ENCODE results near the gene ZNF248. TPM values are rescaled to one million over a fixed set of nuclear protein-coding genes. Genes with fewer than 3 reads are reported as not detected.

The ZNF248 gene
- total and polyA plus RNA-seq, 2 donors from 2014 or later = 6.9 to 11.6 TPM

DNA sequence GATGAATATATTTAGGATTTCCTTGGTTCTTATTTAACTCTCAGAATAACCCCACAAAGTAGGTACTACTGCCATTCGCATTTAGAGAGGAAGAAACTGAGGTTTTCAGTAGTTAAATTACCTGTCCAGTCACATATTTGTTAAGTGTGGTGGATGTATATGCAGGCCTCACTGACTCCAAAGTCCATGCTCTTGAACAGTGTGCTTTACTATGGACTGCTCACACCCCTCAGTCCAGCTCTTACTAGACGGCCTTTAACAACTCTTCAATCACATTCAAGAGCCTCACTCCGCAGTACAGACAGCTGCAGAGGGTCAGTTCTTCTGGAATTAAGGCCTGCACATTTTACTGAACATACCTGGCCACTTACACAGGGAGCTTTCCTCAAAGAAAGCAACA, 36.2 kb downstream of the ZNF248 start:
- Histone ChIP-seq H3K4me1 (ENCODE audit: control insufficient read depth in 2 of 3, insufficient read depth in 2 of 3, low read depth in 1 of 3, low read length in 3 of 3) (no peaks in the 10 kb centered on the region), H3K27ac (ENCODE audit: low read depth in 2 of 2, low read length in 2 of 2) (no peak overlapping the region), H3K4me3 (ENCODE audit: low read length in 3 of 3) (no peak overlapping the region), H3K9me3 (ENCODE audit: control insufficient read depth in 2 of 3, insufficient read depth in 1 of 3, low read length in 3 of 3) (peaks cover 2 to 31% (median 9%) of the 10 kb centered on the region in 3 donors), H3K36me3 (ENCODE audit: control insufficient read depth in 2 of 3, insufficient read depth in 3 of 3, low read length in 3 of 3) (no peaks in the 10 kb centered on the region), H3K9ac (ENCODE audit: low read length in 3 of 3) (no peak overlapping the region), H3K27me3 (ENCODE audit: control insufficient read depth, insufficient read depth, low read length) (no peaks in the 10 kb centered on the region)
- no peak for FAIRE-seq
- DNase-seq = no peak
- intact Hi-C loops (cut with DNase I) = no loop called here
- TF ChIP-seq, protein P1, sequence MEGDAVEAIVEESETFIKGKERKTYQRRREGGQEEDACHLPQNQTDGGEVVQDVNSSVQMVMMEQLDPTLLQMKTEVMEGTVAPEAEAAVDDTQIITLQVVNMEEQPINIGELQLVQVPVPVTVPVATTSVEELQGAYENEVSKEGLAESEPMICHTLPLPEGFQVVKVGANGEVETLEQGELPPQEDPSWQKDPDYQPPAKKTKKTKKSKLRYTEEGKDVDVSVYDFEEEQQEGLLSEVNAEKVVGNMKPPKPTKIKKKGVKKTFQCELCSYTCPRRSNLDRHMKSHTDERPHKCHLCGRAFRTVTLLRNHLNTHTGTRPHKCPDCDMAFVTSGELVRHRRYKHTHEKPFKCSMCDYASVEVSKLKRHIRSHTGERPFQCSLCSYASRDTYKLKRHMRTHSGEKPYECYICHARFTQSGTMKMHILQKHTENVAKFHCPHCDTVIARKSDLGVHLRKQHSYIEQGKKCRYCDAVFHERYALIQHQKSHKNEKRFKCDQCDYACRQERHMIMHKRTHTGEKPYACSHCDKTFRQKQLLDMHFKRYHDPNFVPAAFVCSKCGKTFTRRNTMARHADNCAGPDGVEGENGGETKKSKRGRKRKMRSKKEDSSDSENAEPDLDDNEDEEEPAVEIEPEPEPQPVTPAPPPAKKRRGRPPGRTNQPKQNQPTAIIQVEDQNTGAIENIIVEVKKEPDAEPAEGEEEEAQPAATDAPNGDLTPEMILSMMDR (IDR thresholded peaks at IDR 0.05; ENCODE audit: borderline replicate concordance, extremely low read depth, insufficient read depth) = no peak

DNA sequence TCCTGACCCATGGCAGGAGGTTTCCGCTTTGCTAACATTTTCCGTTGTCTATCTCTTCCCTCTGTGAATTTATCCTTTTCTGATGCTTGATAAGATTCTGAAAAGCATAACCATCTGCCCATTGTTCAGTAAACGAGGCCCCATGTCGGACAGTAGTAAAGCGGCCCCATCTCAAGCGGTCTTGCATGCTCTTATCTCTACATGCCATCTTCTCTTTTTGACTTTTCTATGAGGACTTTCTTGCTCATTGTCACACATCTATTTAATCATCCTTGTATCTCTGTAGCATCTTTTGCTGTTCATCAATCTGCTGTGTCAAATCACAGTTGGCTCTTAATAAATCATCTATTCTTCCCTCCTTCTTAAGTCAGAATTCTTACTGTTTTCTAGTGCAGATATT, 37.6 kb downstream of the ZNF248 start:
- H3K9ac ChIP-seq (ENCODE audit: low read length in 3 of 3) = no peak overlapping the region
- TF ChIP-seq, protein P1 (IDR thresholded peaks at IDR 0.05; ENCODE audit: borderline replicate concordance, extremely low read depth, insufficient read depth) = no peak
- DNase-seq (no peak), FAIRE-seq (no peak)
- H3K27ac ChIP-seq (ENCODE audit: low read depth in 2 of 2, low read length in 2 of 2) = no peak overlapping the region
- no peaks in the 10 kb centered on the region for H3K36me3 ChIP-seq (ENCODE audit: control insufficient read depth in 2 of 3, insufficient read depth in 3 of 3, low read length in 3 of 3)
- H3K9me3 ChIP-seq (ENCODE audit: control insufficient read depth in 2 of 3, insufficient read depth in 1 of 3, low read length in 3 of 3) = peaks cover 2 to 31% (median 9%) of the 10 kb centered on the region in 3 donors
- no peaks in the 10 kb centered on the region for H3K27me3 ChIP-seq (ENCODE audit: control insufficient read depth, insufficient read depth, low read length)
- intact Hi-C loops (cut with DNase I) = no loop called here
- no peaks in the 10 kb centered on the region for H3K4me1 ChIP-seq (ENCODE audit: control insufficient read depth in 2 of 3, insufficient read depth in 2 of 3, low read depth in 1 of 3, low read length in 3 of 3)
- H3K4me3 ChIP-seq (ENCODE audit: low read length in 3 of 3) = no peak overlapping the region

DNA sequence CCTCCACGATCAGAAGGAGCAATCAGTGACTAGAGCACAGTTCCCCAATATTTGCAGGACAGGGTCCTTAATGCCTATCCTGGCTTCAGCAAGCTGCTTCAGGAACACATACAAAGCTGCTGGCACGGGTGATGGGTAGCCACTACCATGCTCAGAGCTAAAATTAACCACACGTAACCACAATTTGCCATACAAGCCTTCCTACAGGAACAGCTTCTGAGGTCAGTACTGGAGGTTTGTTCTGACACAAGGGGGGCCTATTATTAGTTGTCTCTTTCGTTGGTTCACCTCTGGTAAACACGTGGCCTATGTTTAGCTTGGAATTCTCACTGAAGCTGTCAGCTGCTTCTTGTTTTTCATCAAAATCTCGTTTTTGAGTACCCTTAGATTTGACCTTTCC, 41.1 kb downstream of the ZNF248 start:
- TF ChIP-seq, protein P1 (IDR thresholded peaks at IDR 0.05; ENCODE audit: borderline replicate concordance, extremely low read depth, insufficient read depth) = no peak
- Histone ChIP-seq H3K27me3 (ENCODE audit: control insufficient read depth, insufficient read depth, low read length) (no peaks in the 10 kb centered on the region), H3K4me3 (ENCODE audit: low read length in 3 of 3) (no peak overlapping the region), H3K9me3 (ENCODE audit: control insufficient read depth in 2 of 3, insufficient read depth in 1 of 3, low read length in 3 of 3) (peaks cover 2 to 43% (median 12%) of the 10 kb centered on the region in 3 donors), H3K4me1 (ENCODE audit: control insufficient read depth in 2 of 3, insufficient read depth in 2 of 3, low read depth in 1 of 3, low read length in 3 of 3) (no peaks in the 10 kb centered on the region), H3K36me3 (ENCODE audit: control insufficient read depth in 2 of 3, insufficient read depth in 3 of 3, low read length in 3 of 3) (no peaks in the 10 kb centered on the region), H3K27ac (ENCODE audit: low read depth in 2 of 2, low read length in 2 of 2) (no peak overlapping the region), H3K9ac (ENCODE audit: low read length in 3 of 3) (no peak overlapping the region)
- DNase-seq = no peak
- intact Hi-C loops (cut with DNase I) = no loop called here
- FAIRE-seq = no peak

DNA sequence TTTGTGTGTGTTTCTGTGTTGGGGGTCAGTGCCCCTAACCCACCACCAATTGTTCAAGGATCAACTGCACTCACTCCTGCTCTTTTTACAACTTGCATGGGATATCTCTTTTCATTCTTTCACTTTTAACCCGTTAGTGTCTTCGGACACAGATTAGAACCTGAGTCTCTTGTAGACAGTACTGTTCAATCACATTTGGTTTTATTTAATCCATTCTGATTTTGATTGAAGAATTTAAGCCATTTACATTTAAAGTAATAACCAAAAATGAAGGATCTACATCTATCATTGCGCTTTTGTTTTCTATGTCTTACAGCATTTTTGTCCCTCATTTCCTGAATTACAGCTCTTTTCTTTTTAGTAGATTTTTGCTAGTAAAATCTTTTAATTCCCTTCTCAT, 43.6 kb downstream of the ZNF248 start:
- DNase-seq (no peak), FAIRE-seq (no peak)
- no peak overlapping the region for H3K4me3 ChIP-seq (ENCODE audit: low read length in 3 of 3)
- no peaks in the 10 kb centered on the region for H3K27me3 ChIP-seq (ENCODE audit: control insufficient read depth, insufficient read depth, low read length)
- H3K4me1 ChIP-seq (ENCODE audit: control insufficient read depth in 2 of 3, insufficient read depth in 2 of 3, low read depth in 1 of 3, low read length in 3 of 3) = no peaks in the 10 kb centered on the region
- H3K9ac ChIP-seq (ENCODE audit: low read length in 3 of 3) = no peak overlapping the region
- H3K27ac ChIP-seq (ENCODE audit: low read depth in 2 of 2, low read length in 2 of 2) = no peak overlapping the region
- H3K9me3 ChIP-seq (ENCODE audit: control insufficient read depth in 2 of 3, insufficient read depth in 1 of 3, low read length in 3 of 3) = peaks cover 0 to 48% (median 4%) of the 10 kb centered on the region in 3 donors
- intact Hi-C loops (cut with DNase I) = no loop called here
- H3K36me3 ChIP-seq (ENCODE audit: control insufficient read depth in 2 of 3, insufficient read depth in 3 of 3, low read length in 3 of 3) = no peaks in the 10 kb centered on the region
- TF ChIP-seq, protein P1 (IDR thresholded peaks at IDR 0.05; ENCODE audit: borderline replicate concordance, extremely low read depth, insufficient read depth) = no peak

All from kidney (tissue), 14 donors.